Gastroesophageal sphincter (tissue), 3 donors: Measurements from ENCODE around the gene SOSTDC1.

Experiments
- CTCF ChIP-seq, 4 experiments: fragments of 200-600 bp in 2 of 4; fragments of 450-650 bp in 2 of 4; sonication (generic) in 1 of 4; IDR thresholded peaks; one replicate each; pipeline ENCODE4 v1.5.1; 2017 to 2019; ENCODE audit warnings: antibody characterized with exemption in 4 of 4, mild to moderate bottlenecking in 2 of 4, moderate library complexity in 2 of 4
- EP300 ChIP-seq: sonication (generic); formaldehyde crosslinking; IDR thresholded peaks from one replicate; pipeline ENCODE4 v1.6.1; 2017; ENCODE audit warnings: antibody characterized with exemption, mild to moderate bottlenecking
- POLR2AphosphoS5 ChIP-seq: sonication (generic); formaldehyde crosslinking; IDR thresholded peaks from one replicate; pipeline ENCODE4 v1.6.1; 2017; ENCODE audit warnings: antibody characterized with exemption

- no peak for TF ChIP-seq POLR2AphosphoS5
- no peak for TF ChIP-seq CTCF (IDR thresholded peaks at IDR 0.05)
- no peak for TF ChIP-seq EP300
Observed at GRCh38 chr7:16450366-16450765, 15.2 kb downstream of the SOSTDC1 start.
